Stomach (tissue), 9 donors: ENCODE measurements around the gene HNRNPU. TPM values are rescaled to one million over a fixed set of nuclear protein-coding genes. Genes with fewer than 3 reads are reported as not detected.

ENCODE experiments used
- DNase-seq, 2 donors: peaks; one replicate each; pipeline versions ENCODE4 v3.0.0 to v3.0.0-alpha.2; 2013 to 2019
- H3K27ac ChIP-seq, 5 donors: fragments of 200-600 bp in 4 of 5; sonication (generic) in 4 of 5; one replicate each; pipeline ENCODE4 v1.5.1; 2013 to 2019; ENCODE audit warnings: mild to moderate bottlenecking in 1 of 5, moderate library complexity in 1 of 5
- H3K27me3 ChIP-seq, 3 donors: fragments of 200-600 bp; sonication (generic); one replicate each; pipeline ENCODE4 v1.5.1; 2017 to 2019; ENCODE audit warnings: mixed run types in 1 of 3
- H3K36me3 ChIP-seq, 4 donors: fragments of 200-600 bp; sonication (generic); 1 replicate in 3 of 4; 2 replicates in 1 of 4; pipeline ENCODE4 v1.5.1; 2016 to 2019
- H3K4me1 ChIP-seq, 4 donors: fragments of 200-600 bp; sonication (generic); one replicate each; pipeline ENCODE4 v1.5.1; 2016 to 2019
- H3K4me3 ChIP-seq, 4 donors: fragments of 200-600 bp; sonication (generic) in 3 of 4; one replicate each; pipeline ENCODE4 v1.5.1; 2016 to 2019; ENCODE audit warnings: mild to moderate bottlenecking in 1 of 4
- H3K9me3 ChIP-seq, 4 donors: fragments of 200-600 bp; sonication (generic); one replicate each; pipeline ENCODE4 v1.5.1; 2016 to 2019
- CTCF ChIP-seq, 7 experiments: fragments of 450-650 bp in 4 of 7; fragments of 200-600 bp in 3 of 7; sonication (generic) in 3 of 7; IDR thresholded peaks; one replicate each; pipeline ENCODE4 v1.5.1; 2016 to 2019; ENCODE audit warnings: antibody characterized with exemption in 7 of 7, control low read depth in 2 of 7, mild to moderate bottlenecking in 1 of 7
- EP300 ChIP-seq: sonication (generic); formaldehyde crosslinking; IDR thresholded peaks from one replicate; pipeline ENCODE4 v1.6.1; 2017; ENCODE audit warnings: antibody characterized with exemption
- POLR2A ChIP-seq, 4 donors: fragments of 450-650 bp; IDR thresholded peaks; one replicate each; pipeline ENCODE4 v1.6.1; 2016; ENCODE audit warnings: antibody characterized with exemption in 4 of 4, control low read depth in 2 of 4, mild to moderate bottlenecking in 1 of 4, moderate library complexity in 1 of 4
- POLR2AphosphoS5 ChIP-seq, 3 donors: sonication (generic); formaldehyde crosslinking; IDR thresholded peaks; one replicate each; pipeline ENCODE4 v1.6.1; 2016; ENCODE audit warnings: antibody characterized with exemption in 3 of 3
- WGBS, 5 donors: extraction: QIAGEN DNeasy Blood & Tissue Kit in 3 of 5; methylation state at CpG; one replicate each; pipeline versions ENCODE4 v1.1.5 to v1.1.7; 2013 to 2018; 5-methylcytosine and 5-hydroxymethylcytosine counted together
- intact Hi-C: fragments of 100-400 bp; cut with DNase I; formaldehyde crosslinking; loops from one replicate; pipeline ENCODE4 v1.15.1; 2023; ENCODE audit warnings: low total_unique reads
- polyA plus RNA-seq, 3 donors: library from polyadenylated mRNA; stranded (reverse); fragments of 200-250 nt; gene quantifications; one replicate each; pipeline ENCODE4 v1.2.3, GENCODE V29; 2013
- total RNA-seq, 5 donors: library from RNA; depleted of rRNA; stranded (reverse); fragments of >200 nt; gene quantifications; one replicate each; pipeline versions ENCODE4 v1.1.0 to v1.2.3, GENCODE V29; 2014 to 2016
- donor health status: healthy with polysubstance abuse.
- donor health status: Bipolar disorder and iron deficiency.
- donor health status: healthy.

HNRNPU gene
- total and polyA plus RNA-seq, 8 donors = 76.3 to 533 (median 309) TPM

GRCh38 chr1:244851546-244852231 is 12.7 kb downstream of the HNRNPU start:
- DNase-seq = no peak
- Histone ChIP-seq H3K27me3 (no peaks in the 10 kb centered on the region), H3K36me3 (peaks cover 46 to 93% (median 86%) of the 10 kb centered on the region in 4 donors), H3K4me3 (no peak overlapping the region), H3K27ac (no peak overlapping the region), H3K4me1 (peaks cover 11 to 85% (median 47%) of the 10 kb centered on the region in 4 donors), H3K9me3 (no peaks in the 10 kb centered on the region)
- intact Hi-C loops = no loop called here
- 87 to 93% (median 91%) methylated on average over 4 of the region's 4 CpGs for WGBS, 5 donors
- TF ChIP-seq EP300 (no peak), POLR2AphosphoS5 (IDR thresholded peaks at IDR 0.05) (no peak), CTCF (IDR thresholded peaks at IDR 0.05) (no peak), POLR2A (IDR thresholded peaks at IDR 0.05) (no peak)

DNA sequence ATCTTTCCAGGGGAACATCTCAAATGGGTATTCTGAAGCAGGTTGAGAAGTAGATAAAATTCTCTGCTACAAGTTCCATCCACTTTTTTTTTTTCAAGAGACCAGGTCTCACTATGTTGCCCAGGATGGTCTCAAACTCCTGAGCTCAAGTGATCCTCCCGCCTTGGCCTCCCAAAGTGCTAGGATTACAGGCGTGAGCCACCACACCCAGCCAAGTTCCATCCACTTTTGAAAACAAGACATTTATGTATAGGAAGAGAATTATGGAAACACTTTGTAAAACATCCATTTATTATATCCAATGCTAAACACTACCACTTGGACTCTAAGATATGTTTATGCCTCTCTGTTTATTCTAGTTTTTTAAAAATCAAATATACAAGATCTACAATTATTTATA is 13.4 kb downstream of the HNRNPU start:
- peaks cover 11 to 78% (median 43%) of the 10 kb centered on the region in 4 donors for H3K4me1 ChIP-seq
- no peak for DNase-seq
- TF ChIP-seq EP300 = no peak
- no peak for TF ChIP-seq POLR2AphosphoS5 (IDR thresholded peaks at IDR 0.05)
- no peak for TF ChIP-seq CTCF (IDR thresholded peaks at IDR 0.05)
- no peak for TF ChIP-seq POLR2A (IDR thresholded peaks at IDR 0.05)
- H3K4me3 ChIP-seq = no peak overlapping the region
- no peaks in the 10 kb centered on the region for H3K27me3 ChIP-seq
- no peaks in the 10 kb centered on the region for H3K9me3 ChIP-seq
- WGBS, 5 donors = 92 to 100% (median 99%) methylated on average over 2 of the region's 2 CpGs
- intact Hi-C loops = no loop called here
- H3K36me3 ChIP-seq = peaks cover 46 to 93% (median 86%) of the 10 kb centered on the region in 4 donors
- no peak overlapping the region for H3K27ac ChIP-seq

- H3K4me3 ChIP-seq = no peak overlapping the region
- WGBS, 5 donors = 61 to 79% (median 65%) methylated on average over 3 of the region's 3 CpGs
- peaks cover 46 to 93% (median 86%) of the 10 kb centered on the region in 4 donors for H3K36me3 ChIP-seq
- no peaks in the 10 kb centered on the region for H3K9me3 ChIP-seq
- peaks cover 5 to 71% (median 40%) of the 10 kb centered on the region in 4 donors for H3K4me1 ChIP-seq
- DNase-seq = no peak
- H3K27me3 ChIP-seq = no peaks in the 10 kb centered on the region
- no peak overlapping the region for H3K27ac ChIP-seq
- TF ChIP-seq EP300 = no peak
- TF ChIP-seq POLR2A (IDR thresholded peaks at IDR 0.05) = no peak
- no peak for TF ChIP-seq CTCF (IDR thresholded peaks at IDR 0.05)
- no peak for TF ChIP-seq POLR2AphosphoS5 (IDR thresholded peaks at IDR 0.05)
- intact Hi-C loops = no loop called here
Observed at GRCh38 chr1:244850099-244850852, 14.1 kb downstream of the HNRNPU start.

GRCh38 chr1:244849189-244849866 is 15.0 kb downstream of the HNRNPU start:
- Histone ChIP-seq H3K9me3 (no peaks in the 10 kb centered on the region), H3K27ac (peak overlapping the region in 1 of 5 donors; percentile 27), H3K4me3 (no peak overlapping the region), H3K36me3 (peaks cover 46 to 93% (median 86%) of the 10 kb centered on the region in 4 donors), H3K27me3 (no peaks in the 10 kb centered on the region), H3K4me1 (peaks cover 0 to 63% (median 36%) of the 10 kb centered on the region in 4 donors)
- TF ChIP-seq CTCF (IDR thresholded peaks at IDR 0.05) (no peak), POLR2A (IDR thresholded peaks at IDR 0.05) (no peak), POLR2AphosphoS5 (IDR thresholded peaks at IDR 0.05) (no peak), EP300 (no peak)
- DNase-seq = no peak
- intact Hi-C loops = no loop called here
- 20 to 38% (median 35%) methylated on average over 1 of the region's 1 CpG for WGBS, 5 donors
